Suppressor macrophage treated with lipopolysaccharide for 1 hour (primary cell): ENCODE results near the gene CD72.
"Not testable (repeated sequence)": the region's sequence is repeated elsewhere in the genome, so short reads cannot be mapped to it uniquely, and the experiment has no call there.

Source experiments
- DNase-seq, 3 donors: peaks; one replicate each; pipeline ENCODE4 v3.0.0-alpha.2; 2020 to 2022

The CD72 gene

DNA sequence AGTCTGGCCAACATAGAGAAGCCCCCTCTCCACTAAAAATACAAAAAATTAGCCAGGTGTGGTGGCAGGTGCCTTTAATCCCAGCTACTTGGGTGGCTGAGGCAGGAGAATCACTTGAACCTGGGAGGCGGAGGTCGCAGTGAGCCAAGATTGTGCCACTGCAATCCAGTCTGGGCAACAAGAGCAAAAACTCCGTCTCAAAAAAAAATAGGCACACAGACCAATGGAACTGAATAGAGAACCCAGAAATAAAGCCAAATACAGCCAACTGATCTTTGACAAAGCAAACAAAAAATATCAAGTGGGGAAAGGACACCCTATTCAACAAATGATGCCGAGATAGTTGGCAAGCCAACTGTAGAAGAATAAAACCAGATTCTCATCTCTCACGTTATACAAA is 29.7 kb downstream of the CD72 start:
- DNase-seq, result not testable (repeated sequence)

DNA sequence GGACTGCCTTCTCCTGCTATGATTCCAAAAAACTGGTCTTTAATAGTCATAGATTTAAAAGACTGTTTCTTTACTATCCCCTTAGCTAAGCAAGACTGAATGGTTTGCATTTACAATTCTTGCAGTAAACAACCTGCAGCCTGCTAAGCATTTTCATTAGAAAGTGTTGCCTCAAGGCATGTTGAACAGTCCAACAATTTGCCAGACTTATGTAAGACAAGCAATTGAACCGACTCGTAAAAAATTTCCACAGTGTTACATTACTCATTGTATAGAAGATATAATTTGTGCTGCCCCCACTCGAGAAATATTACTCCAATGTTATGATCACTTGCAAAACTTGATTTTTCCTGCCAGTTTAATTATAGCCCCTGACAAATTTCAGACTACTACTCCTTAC is 33.5 kb downstream of the CD72 start:
- DNase-seq, result not testable (repeated sequence)

DNA sequence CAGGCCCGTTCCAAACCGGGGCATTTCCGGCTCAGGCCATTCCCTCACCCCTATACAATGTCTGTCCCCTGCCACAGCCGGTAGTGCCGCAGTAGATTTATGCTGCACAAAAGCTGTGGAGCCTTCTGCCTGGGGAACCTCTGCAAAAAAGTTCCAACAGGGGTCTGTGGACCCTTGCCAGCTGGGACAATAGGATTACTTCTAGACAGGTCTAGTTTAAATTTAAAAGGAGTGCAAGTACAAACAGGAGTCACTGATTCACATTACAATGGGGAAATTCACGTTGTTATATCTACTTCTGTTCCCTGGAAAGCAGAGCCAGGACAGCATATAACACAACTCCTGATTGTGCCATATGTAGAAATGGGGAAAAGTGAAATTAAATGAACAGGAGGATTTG is 34.7 kb downstream of the CD72 start:
- DNase-seq, result not testable (repeated sequence)

DNA sequence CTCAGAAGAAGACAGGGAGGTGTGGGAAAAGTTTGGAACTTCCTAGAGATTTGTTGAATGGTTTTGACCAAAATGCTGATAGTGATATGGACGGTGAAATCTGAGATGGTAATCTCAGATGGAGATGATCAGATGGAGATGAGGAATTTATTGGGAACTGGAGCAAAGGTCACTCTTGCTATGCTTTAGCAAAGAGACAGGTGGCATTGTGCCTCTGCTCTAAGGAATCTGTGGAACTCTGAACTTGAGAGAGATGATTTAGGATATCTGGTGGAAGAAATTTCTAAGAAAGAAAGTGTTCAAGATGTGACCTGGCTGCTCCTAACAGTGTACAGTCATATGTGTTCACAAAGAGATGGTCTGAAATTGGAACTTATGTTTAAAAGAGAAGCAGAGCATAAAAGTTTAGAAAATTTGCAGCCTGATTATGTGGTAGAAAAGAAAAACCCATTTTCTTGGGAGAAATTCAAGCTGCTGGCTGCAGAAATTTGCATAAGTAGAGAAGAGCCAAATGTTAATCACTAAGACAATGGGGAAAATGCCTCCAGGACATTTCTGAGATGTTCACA is 38.5 kb downstream of the CD72 start:
- DNase-seq, result not testable (repeated sequence)

DNA sequence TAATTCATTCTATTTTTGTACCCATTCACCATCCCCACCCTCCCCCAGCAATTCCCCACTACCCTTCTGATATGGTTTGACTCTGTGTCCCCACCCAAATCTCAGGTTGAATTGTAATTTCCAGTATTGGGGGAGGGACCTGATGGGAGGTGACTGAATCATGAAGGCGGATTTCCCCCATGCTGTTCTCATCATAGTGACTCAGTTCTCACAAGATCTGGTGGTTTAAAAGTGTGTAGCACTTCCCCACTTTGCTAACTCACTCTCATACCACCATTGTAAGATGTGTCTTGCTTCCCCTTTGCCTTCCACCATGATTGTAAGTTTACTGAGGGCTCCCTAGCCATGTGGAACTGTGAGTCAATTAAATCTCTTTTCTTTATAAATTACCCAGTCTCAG is 39.1 kb downstream of the CD72 start:
- peak; percentile 64 to 84 (median 78) for DNase-seq

DNA sequence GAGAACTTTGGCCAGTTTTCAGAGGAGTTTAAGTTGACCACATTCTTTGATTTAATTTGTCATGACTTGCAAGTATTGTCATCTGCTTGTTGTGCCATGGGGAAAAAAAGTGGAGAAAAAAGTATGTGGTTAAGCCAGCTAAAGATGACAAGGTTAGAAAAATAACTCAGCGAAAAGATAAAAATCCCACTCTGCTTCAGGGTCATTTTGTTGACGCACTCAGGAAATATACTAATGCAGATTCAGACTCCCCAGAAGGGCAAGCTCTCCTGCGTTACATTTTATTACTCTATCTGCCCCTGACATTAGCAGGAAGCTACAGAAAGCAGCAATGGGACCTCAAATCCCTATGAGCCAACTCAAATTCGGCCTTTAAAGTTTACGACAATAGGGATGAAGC is 40.7 kb downstream of the CD72 start:
- DNase-seq, result no peak

DNA sequence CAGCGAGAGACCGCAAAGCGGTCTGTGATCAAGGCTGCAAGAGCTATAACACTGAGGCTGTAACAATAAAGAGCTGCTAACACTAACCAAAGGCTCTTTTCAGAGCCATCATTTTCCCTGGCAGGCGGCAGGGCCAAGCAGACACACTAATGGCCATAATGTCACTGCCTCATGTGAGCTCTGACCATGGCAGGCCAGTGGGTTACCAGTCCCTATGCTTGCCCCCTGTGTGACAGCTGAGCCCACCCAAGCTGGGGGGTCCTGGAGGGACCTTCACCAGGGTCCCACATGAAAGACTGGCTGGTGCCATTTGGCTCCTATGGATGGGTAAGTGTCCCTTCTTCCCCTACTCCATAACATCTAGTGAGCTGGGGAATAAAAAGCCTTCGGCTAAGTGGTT is 42.7 kb downstream of the CD72 start:
- no peak for DNase-seq

DNA sequence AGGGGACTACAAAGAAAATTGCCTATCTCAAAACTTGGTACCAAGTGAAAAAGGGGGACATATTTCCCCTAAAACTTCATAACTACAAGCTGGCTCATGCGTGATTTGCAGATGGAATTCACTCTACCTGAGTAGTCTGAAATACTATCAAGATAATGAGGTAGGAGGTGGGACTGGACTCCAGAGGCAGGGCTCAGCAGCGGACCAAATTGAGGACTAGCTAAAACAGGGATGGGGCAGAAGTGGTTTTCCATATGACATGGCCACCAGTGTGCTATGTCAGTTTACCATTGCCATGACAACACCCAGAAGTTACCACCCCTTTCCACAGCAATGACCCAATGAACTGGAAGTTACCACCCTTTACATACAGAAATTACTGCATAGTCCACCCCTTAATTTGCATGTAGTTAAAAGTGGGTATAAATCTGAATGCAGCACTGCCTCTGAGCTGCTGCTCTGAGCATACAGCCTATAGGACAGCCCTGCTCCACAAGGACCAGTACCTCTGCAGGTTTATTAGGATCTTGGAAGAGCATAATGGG is 43.6 kb downstream of the CD72 start:
- DNase-seq, result no peak

DNA sequence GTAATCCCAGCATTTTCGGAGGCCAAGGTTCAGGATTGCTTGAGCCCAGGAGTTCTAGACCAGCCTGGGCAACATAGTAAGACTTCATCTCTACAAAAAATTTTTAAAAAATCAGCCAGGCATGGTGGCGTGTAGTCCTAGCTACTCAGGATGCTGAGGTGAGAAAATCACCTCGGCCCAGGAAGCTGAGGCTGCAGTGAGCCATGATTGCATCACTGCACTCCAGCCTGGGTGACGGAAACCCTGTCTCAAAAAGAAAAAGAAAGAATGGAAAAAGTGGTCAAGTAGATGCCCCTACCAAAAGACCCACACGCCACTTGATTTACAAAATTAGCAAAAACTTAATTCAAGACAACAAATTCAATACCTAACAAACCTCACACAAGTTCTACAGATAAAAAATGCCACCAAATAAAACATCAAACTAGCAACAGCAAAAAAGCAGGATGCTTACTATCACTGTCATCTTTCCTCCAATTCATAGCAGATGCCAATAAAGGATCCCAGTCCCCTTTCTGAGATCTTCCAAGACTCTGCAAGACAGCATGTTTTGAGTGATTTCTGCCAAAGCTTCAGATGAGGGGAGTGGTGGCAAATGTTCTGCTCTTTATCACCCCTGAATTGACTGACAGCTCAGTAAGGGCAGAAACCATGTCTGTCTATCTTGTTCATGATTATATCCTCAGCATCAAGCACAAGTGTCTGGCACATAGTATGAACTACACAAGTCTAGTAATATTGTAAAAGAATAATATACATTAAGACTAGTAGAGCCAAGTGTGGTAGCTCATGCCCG is 47.3 kb downstream of the CD72 start:
- no peak for DNase-seq

DNA sequence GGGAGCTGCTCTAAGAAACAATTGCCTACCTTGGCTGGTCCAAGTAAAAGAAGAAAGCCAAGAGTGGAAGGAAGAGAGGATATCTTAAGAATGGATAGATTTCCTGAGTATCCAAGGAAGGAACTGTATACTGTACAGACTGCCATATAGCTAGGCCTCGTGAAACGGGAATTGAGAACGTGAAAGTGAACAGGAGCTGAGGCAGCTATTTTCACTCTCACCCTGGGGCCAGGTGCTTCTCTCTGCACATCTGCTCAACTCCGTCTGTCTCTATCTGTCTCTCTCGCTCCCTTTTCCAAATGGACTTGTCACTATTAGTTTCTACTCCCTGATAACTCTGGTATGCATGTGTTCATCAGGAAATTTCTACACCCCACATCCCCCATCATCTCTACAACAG is 49.0 kb downstream of the CD72 start:
- peak in 1 of 3 donors; percentile 46 for DNase-seq

DNA sequence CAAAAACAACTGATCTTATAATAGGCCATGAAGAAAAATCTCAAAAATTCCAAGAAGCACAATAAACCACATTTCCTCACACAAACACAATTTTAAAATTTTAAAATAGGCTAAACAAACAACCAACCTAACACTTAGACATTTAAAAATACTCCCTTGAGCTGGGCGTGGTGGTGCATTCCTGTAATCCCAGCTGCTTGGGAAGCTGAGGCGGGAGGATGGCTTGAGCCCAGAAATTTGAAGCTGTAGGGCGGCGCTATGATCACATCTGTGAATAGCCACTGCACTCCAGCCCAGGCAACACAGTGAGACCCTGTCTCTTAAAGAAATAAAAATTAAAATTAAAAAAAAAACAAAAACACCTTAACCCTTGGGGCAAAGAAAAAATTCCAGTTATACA is 50.0 kb downstream of the CD72 start:
- DNase-seq, result no peak

DNA sequence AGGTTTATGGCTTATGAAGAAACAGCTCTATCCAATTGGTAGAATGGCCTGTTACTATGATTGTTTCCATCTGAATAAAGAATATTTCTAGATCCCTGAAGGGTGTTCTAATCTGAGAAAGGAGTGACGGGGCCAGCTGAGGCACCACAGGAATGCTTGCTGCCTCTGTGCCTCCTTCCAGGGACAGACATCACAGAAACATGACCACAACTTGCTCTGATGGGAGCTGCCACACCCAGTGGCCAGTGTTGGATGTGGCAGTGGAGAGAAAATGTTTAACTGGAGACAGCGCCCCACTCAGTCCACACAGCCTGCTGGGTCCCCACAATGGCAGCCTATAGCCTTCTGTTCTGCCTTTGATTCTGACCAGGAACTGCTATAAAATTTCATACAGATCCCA is 51.8 kb downstream of the CD72 start:
- DNase-seq, result peak in 1 of 3 donors; percentile 17

DNA sequence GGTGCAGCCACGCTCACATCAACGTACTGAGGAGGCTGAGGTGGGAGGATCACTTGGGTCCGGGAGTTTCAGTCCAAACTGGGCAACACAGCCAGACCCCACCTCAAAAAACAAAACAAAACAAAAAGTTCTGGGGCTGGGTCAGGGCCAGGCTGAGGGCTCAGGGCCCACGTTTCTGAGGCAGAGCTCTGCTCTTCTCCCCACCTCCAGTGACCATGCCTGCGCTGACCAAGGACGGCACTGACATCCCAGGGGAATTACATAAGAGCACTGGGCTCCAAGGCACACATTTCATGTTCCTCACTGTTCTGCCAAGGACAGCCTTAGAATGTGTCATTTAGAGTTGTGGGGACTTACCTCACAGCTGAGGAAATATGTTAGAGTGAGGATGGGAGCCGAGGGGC is 53.6 kb downstream of the CD72 start:
- DNase-seq, result no peak

DNA sequence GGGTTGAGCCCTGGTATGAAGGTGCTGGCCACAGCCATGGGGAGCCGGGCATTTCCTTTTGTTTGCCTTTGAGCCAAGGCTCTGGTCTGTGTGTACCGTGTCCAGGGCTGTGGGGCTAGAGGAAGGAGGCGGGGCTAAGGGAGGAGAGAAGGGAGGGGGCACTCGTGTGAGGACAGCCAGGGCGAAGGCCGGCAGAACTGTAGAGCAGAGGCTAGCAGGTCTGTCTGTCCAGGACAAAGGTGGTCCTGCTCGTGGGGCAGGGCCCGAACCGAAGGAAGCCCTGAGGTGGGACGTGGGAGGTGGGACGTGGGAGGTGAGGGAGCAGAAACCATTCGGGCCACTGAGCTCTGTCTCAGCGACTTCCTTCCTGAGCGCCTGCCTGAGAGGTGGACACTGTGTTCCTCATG is 54.4 kb downstream of the CD72 start:
- peak in 1 of 3 donors; percentile 17 for DNase-seq

DNA sequence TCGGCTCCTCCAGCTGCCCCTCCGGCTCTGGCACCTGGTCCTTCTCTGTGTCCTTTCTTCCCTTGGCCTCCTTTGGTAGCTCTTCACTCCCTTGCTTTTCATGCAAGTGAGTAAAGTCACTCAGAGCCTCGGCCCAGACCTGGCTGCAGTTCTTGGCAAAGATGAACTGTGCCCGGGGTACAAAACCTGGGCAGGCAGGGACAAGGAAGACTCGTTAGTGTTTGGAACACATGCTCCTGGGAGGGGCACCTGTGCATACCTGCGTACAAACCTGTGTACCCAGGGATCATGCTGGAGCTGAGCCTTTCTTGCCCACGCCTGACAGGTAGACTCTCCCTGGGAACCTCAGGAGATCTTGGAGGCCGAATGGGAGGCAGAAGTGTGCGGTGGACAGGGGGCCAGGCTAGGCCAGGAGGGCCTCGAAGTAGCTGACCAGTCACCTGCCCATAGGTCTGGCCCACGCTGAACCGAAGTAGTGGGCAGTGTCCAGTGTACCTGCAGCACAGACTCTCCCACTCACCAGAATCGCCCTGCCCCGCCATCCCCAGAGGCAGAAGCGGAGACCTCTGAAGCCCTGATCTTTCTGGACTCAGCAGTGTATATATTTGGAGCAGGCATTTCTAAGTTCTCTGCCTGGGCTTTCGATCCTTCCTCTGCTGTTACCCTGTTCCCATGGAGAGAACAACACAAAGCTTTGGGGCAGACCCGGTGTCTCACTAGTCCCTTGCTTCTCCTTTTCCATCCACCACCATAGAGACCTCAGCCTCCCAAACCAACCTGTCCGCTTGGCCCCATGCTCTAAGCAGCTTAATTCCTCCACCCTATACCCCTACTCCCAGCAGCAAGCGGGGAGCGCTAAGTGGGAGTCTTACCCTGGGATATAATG is 55.1 kb downstream of the CD72 start:
- peak in 1 of 3 donors; percentile 17 for DNase-seq

DNA sequence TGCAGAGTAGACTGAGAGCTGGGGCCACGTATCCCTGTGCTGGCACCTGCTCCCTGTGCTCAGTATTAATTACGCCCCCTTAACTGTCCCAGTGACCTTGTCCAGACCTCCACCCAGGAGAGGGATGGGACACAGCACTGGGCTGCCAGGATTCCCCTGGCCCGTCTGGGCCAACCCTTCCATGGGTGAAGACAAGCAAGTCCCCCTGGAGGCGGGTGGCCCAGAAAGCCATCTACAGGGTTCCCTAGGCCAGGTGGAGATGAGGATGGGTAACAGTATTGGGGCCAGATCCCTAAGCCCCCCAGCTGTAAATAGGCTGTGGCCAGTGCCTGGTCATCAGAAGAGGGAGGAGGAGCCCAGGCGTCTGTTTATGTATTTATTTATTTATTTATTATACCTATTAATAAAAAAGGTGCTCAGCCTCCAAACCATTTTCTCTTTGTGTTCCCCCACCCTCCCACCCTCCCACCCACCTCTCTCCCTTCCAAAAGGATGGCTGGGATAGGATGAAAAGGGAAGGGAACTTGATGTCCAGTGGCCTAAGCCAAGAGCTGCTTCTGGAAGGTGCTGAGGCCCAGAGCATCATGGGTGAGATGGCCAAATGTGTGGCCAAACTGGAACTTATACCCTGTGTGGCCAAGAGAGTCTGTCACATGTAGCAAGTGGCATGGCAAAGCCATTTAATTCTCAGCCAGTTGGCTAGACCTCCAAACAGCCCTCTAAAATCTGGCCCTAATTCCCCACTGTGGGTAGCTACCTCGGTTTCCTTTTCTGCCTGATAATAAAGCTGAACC is 56.5 kb downstream of the CD72 start:
- no peak for DNase-seq

DNA sequence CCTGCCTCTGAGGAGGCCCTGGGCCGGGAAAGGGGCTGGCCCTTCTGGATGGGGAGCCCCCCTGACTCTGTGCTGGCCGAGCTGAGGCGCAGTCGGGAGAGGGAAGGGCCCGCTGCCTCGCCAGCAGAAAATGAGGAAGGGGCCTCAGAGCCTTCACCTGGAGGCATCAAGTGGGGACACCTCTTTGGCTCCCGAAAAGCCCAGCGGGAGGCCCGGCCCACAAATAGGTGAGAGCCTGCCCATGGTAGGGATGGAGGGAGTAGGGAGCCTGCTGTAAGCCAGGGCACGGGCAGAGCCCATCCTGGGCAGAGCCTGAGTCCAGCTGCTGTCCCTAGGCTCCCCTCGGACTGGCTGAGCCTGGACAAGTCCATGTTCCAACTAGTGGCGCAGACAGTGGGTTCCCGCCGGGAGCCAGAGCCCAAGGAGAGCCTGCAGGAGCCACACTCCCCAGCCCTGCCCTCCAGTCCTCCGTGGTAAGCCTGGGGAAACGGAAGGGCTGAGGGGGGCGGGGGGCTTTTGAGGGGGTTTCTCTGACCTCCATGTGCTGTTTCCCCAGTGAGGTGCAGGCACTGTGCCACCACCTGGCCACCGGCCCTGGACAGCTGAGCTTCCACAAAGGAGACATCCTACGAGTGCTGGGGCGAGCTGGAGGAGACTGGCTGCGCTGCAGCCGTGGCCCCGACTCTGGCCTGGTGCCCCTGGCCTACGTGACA is 57.4 kb downstream of the CD72 start:
- no peak for DNase-seq
